Fibroblast of skin of back (primary cell): ENCODE data around the gene NMRK1. TPM values are rescaled to one million over a fixed set of nuclear protein-coding genes. Genes with fewer than 3 reads are reported as not detected.

Experiments
- DNase-seq: peaks from one replicate; pipeline ENCODE4 v3.0.0-alpha.2; 2013
- polyA plus RNA-seq, 2 experiments: library from polyadenylated mRNA; unstranded; fragments of 120-200 nt; gene quantifications; one replicate each; pipeline ENCODE4 v1.2.1, GENCODE V29; 2013; ENCODE audit not compliant: insufficient read length in 2 of 2

NMRK1 gene
- 16.1 TPM for polyA plus RNA-seq (2013, experiment 1 of 2; ENCODE audit: insufficient read length)
- 19.3 TPM for polyA plus RNA-seq (2013, experiment 2 of 2; ENCODE audit: insufficient read length)

DNA sequence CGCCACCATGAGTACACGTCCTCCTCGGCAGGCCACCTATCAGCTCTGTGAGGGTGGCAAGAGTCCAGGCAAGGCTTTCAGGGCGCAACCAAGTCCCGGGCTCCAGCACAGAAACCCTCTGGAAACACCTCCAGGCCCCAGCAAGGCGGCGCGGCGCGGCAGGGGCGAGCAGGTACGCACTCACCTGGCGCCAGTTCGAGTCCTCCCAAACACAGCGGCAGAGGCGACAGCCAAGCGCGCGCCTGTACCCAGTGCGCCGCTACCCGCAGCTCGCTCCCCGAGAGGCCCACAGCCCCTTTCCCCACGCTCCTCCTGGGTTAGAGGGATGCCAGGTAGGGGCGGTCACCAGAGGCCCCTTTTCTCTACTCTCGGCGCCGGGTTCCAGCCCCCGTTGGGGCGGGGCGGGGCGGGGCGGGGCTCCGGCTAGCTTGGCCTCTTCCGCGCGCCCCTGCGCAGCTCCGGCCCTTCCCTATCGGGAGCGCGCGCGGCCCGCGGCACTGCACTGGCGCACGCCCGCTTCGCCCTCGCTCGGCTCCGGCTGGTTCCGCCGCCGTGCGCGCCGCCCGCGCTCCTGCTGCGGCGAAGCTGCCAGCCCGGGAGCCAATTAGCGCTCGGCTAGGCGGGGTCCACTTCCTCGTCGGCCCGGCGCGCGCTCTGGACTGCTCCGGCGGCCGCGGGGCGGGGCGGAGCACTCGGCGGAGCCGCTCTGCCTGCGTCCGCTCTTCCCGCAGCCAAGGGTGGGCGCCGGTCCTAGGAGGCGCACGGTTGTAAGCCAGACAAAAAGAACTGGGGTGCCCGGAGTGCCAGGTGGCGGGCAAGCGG is at the start of gene NMRK1, which contains the start of gene OSTF1:
NMRK1 (minus strand) TSS at position 332 of the 822 bp plus-strand sequence. CDS start 5,040 bp downstream, outside the sequence.
OSTF1 (plus strand) TSS at position 691 of the 822 bp plus-strand sequence. CDS start 179 bp downstream, outside the sequence.
- DNase-seq = peak; percentile 97

DNA sequence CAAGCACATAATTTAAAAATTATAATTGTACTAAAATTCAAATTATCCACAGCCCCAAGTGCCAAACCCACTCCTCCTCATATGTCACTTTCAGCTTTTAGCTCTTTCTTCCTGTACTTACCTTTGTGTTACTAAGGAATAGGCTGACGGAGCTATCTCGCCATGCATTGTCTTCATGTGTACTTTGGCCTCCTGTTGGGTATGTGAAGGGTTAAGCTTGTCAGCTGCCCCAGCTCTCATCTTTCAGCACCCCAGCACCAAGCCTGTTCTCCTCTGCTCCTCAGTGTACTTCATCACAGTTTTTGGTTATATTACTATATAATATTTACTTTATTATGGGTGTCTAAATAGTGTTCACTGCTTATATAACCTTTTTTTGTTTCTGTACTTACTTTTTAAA is 46.5 kb upstream of the NMRK1 start:
- no peak for DNase-seq

- DNase-seq = no peak
These were observed 45.4 kb upstream of the NMRK1 start for GRCh38 chr9:75133396-75133795.

DNA sequence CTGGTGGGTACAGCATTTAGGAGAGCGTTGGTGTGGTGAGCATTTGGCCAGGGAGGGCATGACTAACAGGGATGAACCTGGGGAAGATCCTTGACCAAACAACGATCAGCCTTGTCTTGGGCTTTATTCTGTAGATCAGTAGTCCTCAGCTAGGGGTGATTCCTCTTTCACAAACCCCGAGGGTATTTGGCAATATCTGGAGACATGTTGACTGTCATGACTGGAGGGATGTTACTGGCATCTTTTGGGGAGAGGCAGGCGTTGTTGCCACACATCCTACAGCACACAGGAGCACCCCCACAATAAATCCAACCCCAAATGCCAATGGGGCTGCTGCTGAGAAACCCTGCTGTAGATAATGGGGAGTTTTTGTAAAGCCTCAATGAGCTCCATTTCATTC is 44.3 kb upstream of the NMRK1 start:
- no peak for DNase-seq

DNA sequence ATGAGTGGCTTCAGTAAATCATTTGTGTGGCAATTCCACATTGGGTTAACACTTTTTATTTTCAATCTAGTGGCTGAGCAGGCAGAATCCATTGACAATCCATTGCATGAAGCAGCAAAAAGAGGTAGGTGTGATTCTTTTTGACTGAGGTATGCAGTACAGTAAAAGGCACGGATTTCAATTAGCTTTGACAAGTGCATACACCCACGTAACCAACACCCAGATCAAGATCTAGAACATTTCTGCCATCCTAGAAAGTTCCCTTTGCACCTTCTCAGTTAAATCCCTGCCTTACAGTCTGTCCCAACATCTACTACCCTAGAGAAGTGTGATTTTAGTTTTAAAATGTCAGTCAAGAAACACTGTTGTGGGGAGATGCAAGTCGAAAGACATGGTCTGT is 43.7 kb upstream of the NMRK1 start:
- no peak for DNase-seq

DNA sequence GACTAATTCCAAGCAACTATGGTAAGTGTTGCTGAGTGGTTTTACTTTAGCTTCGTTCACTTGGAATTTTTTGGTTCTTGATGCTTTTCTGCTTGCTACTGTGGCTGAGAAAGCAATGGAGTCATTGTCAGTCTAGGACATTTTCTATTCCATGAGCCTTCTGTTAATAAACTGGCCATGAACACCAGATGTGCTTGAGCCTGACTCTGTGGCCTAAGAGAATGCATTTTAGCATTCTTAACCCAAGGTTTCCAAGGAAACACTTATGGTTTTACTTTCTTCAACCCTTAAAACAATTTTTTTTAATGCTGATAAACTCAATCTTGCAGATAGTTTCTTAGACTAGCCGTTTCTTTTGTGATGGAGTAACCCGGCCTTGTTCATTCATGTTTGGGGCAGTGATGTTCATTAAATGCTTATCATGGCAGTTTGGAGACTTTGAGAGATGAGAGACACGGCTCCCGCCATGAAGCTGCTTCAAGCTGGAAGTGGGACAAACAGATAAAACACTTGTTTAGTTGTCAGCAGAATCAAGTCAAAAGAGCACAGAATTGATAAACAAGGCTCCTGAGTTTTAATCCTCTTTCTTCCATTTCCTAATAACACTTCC is 42.8 kb upstream of the NMRK1 start:
- DNase-seq = peak; percentile 5

- DNase-seq = no peak
These were observed 42.2 kb upstream of the NMRK1 start for GRCh38 chr9:75130172-75130571.

DNA sequence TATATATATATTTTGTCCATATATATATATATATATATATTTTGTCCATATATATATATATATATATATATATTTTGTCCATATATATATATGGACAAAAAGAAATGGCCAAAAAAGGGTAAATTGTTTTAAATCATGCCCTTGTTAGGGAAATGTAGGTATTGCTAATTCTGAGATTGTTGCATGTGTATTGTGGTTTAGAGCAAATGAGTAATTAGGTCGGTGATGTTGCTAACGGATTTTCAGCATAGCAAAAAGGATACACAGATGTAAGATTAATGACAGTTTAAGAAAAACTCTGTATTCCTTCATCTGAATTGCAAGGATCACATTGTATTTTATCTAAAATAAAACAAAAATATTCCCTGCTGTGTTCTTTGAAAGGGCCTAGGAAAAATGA is 40.6 kb upstream of the NMRK1 start:
- no peak for DNase-seq

GRCh38 chr9:75123696-75124095 is 35.7 kb upstream of the NMRK1 start:
- DNase-seq = no peak

GRCh38 chr9:75121914-75122558 is 34.1 kb upstream of the NMRK1 start:
- no peak for DNase-seq

- DNase-seq = no peak
These were observed 32.7 kb upstream of the NMRK1 start for GRCh38 chr9:75120686-75121085.

- no peak for DNase-seq
These were observed 29.6 kb upstream of the NMRK1 start for GRCh38 chr9:75117564-75117963.

GRCh38 chr9:75116306-75116705 is 28.4 kb upstream of the NMRK1 start:
- no peak for DNase-seq

DNA sequence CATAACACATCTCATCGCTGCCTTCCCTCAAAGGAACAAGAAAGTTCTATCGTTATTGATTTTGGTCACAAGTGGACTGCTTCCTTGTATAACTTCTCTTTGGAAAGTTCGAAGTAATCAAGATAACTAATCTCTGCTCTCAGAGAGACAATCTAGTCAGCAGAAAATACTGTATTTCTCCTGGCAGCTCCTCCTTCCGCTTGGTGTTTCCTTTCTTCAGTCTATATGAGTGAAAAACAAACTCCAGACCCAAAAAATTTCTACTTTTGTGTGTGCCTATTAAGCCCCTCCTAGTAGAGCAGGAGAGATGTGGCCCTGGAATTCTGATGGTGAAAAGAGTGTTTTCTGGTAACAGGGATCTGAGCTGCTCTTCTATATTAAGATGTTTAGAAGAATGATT is 24.8 kb upstream of the NMRK1 start:
- no peak for DNase-seq

- DNase-seq = no peak
These were observed 23.2 kb upstream of the NMRK1 start for GRCh38 chr9:75111019-75111622.

GRCh38 chr9:75109210-75109839 is 21.4 kb upstream of the NMRK1 start:
- DNase-seq = no peak

GRCh38 chr9:75108571-75108970 is 20.6 kb upstream of the NMRK1 start:
- DNase-seq = peak; percentile 47

DNA sequence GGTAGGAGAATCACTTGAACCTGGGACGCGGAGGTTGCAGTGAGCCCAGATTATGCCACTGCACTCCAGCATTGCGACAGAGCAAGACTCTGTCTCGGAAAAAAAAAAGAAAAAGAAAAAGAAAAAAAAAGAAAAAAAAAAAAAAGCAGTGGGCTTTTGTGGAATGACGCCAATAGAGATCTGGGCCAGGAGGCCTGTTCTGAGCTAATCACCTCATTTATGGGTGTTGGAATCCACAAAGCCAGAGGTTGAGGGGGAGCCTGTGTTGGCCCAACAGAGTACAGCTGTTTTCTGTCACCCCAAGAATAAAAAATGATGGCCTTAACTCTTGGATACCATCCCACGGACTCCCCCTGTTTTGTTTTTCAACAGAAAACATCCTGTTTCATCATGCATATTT is 18.9 kb upstream of the NMRK1 start:
- DNase-seq = no peak

DNA sequence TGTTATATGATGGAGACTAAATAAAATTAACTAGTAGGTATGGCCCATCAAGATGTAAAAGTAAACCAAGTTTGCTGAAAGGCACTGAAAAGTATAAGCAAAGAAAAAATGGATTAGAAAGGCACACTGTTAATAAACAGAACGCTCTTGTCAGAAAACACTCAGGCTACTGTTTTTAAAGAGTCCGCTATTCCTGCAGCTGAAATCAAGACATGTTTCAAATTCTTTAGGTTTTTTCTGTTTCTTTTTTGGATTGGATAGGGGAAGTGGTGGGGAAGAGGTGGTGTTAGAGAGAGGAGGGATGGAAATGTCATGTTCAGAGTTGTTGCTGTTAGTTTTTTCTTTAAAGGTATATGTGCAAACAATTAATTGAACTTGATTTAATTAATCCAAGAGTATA is 17.9 kb upstream of the NMRK1 start:
- DNase-seq = no peak

- no peak for DNase-seq
These were observed 17.1 kb upstream of the NMRK1 start for GRCh38 chr9:75105019-75105540.

DNA sequence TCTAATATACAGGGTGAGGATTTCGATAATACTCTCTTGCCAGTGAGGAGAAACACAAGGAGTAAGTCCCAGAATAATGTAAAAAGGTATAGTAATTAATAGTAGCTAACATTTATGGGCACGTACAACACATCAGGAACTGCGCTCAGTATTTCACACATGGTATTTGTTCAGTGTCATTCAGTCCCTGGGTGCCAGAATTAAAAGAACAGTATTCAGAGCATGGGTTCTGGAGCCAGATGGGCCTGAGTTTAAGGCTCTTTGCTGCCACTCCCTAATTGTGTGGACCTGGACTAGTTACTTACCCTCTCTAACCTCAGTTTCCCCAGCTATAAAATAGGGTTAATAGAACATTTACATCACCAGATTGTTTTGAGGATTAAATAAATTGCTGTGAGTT is 16.7 kb upstream of the NMRK1 start:
- no peak for DNase-seq

DNA sequence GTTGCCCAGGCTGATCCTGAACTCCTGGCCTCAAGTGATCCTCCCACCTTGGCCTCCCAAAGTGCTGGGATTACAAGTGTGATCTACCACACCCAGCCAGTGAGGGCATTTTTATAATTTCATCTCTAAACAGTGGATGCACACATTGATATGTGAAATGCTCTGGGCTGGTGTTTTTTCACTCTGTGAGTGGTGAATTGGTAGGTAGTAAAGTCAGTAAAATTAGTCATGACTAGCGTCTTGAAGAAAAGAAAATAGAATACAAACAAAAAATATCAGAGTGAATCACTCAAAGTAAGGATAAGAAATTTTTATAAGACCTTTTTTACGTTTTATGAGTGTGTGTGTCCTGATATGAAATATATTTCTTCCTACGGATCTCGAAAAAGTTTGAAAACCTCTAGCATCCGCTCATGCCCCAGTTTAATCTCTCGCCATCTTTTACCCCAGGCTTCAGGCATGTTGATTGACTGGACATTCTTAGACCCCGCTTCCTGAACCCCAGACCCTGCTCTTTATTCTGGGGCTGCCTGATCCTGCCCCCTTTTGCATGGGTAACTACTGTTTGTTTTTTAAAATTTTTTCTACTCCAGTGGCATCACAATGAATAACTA is 14.3 kb upstream of the NMRK1 start:
- DNase-seq = no peak
